GM19035 (cell line): ENCODE measurements around the gene DUSP22.
A peak's percentile ranks its signal among the peaks of the same experiment; 100 is the strongest.
"Not testable (repeated sequence)": the region's sequence is repeated elsewhere in the genome, so short reads cannot be mapped to it uniquely, and the experiment has no call there.

Experiments used
- ATAC-seq: cut with Tn5 transposase; IDR thresholded peaks from one replicate; pipeline ENCODE4 v1.9.1; 2021; ENCODE audit not compliant: unreplicated experiment

The DUSP22 gene, protein sequence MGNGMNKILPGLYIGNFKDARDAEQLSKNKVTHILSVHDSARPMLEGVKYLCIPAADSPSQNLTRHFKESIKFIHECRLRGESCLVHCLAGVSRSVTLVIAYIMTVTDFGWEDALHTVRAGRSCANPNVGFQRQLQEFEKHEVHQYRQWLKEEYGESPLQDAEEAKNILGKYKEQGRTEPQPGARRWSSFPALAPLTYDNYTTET

GRCh38 chr6:291697-292505 lies at the start of gene DUSP22:
TSS of gene DUSP22 (plus strand) at chr6:292487. CDS start at chr6:292540, 53 bp downstream.
- ATAC-seq = peak; percentile 52

DNA sequence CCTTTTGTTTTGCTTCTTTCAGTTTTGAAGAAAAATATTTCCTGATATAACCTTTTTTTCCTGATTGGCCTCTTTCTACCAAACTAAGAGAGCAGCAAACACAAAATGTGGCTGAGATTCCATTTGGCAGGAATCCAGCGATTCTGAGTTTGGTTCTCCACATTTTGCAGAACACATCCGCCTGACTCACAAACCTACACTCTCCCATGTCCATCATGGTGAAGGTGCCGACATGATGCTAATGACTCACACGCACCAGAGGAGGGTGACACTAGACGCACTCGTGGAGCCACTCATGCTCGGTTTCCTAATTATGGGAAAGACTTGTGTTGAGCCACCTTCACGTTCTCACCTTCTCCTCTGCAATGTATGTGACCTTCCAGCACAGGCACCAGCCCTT lies 45.9 kb upstream of the DUSP22 start:
- ATAC-seq = no peak

DNA sequence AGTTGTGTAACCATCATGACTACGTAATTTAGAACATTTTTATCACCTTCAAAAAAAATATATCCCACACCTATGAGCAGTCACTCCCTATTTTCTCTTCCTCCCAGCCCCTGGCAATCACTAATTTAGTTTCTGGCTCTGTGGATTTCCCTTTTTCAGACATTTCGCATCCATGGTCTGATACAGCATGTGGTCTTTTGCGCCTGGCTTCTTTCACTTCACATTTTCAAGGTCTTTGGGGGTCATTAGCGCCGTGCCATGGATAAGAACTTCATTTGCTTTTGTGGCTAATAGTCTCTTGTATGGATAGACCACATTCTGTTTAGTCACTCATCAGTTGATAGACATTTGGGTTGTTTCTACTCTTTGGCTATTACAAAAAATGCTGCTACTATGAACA lies 44.9 kb upstream of the DUSP22 start:
- ATAC-seq = no peak

- ATAC-seq = not testable (repeated sequence)
These were observed 44.2 kb upstream of the DUSP22 start for GRCh38 chr6:248046-248445.

DNA sequence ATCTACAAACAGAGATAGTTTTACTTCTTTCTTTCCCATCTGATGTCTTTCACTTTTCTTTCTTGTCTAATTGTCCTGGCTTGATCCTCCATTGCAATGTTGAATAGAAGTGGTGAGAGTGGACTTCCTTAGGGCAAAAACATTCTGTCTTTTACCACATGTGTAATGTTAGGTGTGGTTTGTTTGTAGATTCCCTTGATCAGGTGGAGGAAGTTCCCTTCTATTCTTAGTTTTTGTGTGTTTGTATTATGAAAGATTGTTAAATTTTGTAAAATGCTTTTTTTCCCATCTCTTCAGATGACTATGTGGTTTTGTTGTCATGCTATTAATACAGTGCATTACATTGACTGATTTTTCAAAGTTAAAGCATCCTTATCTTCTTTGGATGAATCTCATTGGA lies 41.6 kb upstream of the DUSP22 start:
- no peak for ATAC-seq

GRCh38 chr6:251920-252319 lies 40.4 kb upstream of the DUSP22 start:
- no peak for ATAC-seq

DNA sequence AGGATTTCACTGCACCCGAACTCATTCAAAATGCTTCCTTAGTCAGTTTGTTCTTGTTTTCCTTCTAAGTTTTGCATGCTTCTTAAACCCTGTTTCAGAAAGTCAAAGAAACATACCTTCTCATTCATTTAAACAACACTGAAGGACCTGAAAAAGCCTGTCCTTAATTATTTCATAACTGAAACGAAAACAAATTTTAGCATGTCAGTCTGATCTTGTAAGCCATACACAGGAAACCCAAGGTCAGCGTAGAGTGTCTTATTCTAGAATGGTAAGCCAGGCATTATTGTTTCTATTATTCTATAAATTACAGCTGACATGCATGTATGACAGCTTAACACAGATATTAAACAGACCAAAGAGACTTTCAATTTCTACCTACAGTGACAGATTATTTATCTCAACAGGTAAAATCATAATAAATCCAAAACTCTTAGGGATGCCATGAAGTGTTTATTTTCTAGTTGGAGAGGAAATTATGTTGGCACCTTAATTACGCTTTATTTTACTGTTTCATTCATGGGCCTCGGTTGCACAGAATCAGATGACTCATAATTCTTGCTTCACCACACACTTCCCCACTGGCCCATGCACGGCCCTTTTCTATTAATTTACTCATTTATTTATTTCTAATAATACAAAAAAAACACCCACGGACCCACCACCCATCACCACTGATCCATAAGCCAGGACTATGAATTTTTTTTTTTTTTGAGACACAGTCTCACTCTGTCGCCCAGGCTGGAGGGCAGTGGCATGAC lies 39.3 kb upstream of the DUSP22 start:
- no peak for ATAC-seq

- no peak for ATAC-seq
These were observed 38.3 kb upstream of the DUSP22 start for GRCh38 chr6:254016-254415.

GRCh38 chr6:255041-255750 lies 37.1 kb upstream of the DUSP22 start:
- ATAC-seq = no peak

DNA sequence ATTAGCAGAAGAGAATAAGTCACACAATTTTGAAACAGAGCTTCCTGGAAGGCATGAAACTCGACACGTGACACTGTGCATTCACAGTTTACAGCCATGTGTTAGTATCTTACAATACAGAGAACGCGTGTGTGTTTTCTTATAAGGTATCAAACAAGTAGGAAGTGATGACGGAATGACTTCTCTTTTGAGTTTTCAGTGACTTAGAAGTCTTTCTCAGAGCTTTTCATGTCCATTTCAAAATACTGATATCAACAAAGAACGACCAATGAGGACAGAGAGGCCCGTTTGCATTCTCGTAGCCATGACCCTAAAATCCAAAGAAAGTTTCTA lies 36.6 kb upstream of the DUSP22 start:
- ATAC-seq = no peak

DNA sequence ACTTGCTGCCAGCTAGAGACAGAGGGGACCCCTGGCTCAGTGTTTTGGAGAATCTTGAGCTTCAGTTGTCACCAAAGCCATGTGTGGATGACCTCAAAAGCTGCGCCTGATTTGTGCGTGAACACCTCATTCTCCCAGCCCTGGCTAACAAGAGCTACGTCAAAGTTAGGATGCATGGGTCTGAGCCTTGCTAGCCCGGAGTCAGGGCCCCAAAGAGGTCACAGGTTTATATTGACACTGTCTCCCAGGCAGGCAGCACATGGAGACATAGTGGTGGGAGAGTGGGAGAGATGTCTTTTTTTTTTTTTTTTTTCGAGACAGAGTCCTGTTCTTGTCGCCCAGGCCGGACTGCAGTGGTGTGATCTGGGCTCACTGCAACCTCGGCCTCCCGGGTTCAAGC lies 36.1 kb upstream of the DUSP22 start:
- no peak for ATAC-seq

DNA sequence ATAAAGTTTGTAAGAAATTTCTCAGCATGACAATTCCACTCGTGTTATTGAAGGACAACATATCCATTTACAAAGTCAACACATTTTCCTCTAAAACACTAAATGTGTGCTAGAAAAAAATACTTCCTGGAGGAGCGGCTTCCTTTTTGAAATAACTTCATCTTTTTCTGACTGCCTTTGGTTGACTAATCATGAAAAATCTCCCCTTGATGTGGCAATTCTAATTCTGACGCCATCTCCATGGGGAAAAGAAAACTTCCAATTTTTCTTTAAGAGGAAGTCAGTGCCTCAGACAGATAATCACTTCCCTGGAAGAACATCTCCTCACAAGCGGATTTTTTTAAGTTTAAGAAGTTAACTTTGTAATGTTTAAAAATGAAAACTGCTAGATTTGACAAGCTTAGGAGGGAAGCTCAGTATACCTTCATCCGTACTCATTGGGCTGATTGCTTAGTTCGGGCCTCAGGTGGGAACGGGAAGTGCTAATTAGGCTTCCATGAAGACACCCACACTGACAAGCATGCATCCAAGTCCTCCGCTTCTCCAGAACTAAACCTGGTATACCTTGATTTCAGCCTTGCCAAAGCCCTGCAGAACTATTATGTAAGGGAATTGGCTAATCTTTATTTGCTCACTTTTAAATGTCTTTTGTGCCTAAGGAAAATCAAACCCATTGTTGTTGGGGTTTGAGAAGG lies 35.1 kb upstream of the DUSP22 start:
- no peak for ATAC-seq

GRCh38 chr6:257774-258173 lies 34.5 kb upstream of the DUSP22 start:
- ATAC-seq = no peak

DNA sequence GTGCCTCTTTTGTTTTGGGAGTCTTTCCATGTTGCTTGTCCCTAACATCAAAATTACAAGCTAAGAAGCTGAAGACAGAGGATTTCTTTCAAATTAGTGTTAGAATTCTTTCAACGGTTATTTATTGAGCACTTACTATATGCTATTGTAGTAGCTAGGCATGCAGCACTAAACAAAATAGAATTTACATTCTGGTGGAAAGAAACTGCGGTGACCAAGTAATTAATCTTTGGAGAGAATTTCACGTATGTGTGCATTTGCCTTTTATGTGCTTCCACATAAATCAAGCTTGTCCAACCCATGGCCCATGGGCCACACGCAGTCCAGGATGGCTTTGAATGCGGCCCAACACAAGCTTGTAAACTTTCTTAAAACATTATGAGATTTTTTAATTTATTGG lies 33.0 kb upstream of the DUSP22 start:
- no peak for ATAC-seq

DNA sequence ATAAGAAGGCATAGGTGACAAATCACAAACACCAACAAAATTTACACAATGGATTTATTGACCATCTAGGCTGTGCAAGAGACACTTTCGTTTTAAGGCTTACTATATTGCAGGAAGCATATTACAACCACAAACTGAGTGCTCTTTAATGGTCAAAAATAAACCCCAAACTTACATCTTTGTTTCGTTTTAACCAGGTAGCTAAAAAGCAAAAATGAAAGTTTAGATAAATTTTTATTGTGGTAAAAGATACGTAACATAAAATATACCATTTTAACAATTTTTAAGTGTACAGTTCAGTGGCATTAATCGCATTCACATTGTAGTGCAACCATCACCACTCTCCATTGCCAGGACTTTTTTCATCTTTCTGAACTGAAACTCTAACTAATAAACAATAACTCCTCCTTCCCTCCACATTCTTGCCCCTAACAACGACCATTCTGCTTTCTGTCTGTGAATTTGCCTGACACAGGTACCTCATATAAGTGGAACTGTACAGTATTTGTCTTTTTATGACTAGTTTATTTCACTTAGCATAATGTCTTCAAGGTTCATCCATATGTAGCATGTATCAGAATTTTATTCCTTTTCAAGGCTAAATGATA lies 32.3 kb upstream of the DUSP22 start:
- ATAC-seq = peak; percentile 82

- no peak for ATAC-seq
These were observed 27.7 kb upstream of the DUSP22 start for GRCh38 chr6:264626-265025.

DNA sequence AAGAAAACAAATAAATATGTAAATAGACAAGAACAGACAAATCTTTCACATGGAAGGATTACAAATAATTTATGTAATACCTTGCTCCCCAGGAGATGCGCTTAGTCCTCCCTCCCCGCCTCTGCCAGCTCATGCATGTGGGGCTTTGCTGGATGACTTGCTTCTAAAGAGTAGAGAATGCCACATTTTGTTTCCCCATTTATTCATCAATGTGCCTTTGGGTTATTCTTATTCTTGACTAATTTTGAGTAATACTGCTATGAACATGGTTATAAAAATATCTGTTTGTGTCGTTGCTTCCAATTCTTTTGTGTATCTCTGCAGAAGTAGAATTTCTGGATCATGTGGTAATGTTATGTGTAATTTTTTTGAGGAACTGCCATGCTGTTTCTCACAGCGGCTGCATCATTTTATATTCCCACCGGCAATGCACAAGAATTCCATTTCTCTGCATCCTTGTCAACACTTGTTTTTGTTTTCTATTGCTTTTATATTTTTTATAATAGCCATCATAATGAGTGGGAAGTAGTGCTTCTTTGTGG lies 23.8 kb upstream of the DUSP22 start:
- no peak for ATAC-seq

GRCh38 chr6:273551-274058 lies 18.7 kb upstream of the DUSP22 start:
- ATAC-seq = no peak

DNA sequence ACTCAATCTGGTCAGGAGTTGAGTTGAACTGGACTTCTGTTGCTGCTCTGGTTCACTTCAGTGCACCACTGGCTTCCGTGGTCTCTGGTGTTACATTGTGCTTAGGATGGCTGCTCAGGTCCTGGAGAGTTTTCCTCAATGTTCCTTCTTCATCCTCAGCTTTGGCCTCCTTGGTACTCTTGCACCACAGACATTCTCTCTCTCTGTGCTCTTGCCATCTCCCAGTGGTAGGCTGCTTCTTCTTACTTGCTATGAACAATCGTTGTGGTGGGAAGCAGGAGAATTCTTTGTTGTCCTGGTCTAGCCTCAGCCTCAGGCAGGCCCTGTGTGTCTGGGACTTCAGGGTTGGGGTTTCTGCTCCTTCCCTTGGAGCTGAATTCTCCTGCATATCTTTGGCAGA lies 14.5 kb upstream of the DUSP22 start:
- ATAC-seq = no peak

DNA sequence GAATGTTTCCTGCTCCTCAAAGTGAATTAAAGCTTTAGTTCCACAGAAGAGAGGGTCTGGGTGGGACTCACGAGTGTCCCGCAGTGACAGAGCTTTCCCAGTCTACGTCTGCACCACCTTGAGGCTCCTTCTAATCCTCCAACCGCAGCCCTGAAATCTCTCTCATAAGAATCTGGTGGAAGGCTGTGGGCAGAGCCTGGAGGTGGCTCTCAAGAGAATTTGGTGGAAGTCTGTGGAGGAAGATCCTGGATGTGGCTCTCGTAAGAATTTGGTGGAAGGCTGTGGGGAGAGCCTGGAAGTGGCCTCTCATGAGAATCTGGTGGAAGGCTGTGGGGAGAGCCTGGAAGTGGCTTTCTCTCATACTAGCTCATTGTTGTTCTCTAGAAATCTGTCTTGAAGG lies 13.8 kb upstream of the DUSP22 start:
- ATAC-seq = no peak
